ENCODE measurements around the gene MRPL10. TPM values are rescaled to one million over a fixed set of nuclear protein-coding genes. Genes with fewer than 3 reads are reported as not detected.

MRPL10 gene
- total and polyA plus RNA-seq, 2 donors (not counting 3 experiments of a cell fraction or from before 2014, with no cell fraction given), result 43.4 to 84.0 TPM

DNA sequence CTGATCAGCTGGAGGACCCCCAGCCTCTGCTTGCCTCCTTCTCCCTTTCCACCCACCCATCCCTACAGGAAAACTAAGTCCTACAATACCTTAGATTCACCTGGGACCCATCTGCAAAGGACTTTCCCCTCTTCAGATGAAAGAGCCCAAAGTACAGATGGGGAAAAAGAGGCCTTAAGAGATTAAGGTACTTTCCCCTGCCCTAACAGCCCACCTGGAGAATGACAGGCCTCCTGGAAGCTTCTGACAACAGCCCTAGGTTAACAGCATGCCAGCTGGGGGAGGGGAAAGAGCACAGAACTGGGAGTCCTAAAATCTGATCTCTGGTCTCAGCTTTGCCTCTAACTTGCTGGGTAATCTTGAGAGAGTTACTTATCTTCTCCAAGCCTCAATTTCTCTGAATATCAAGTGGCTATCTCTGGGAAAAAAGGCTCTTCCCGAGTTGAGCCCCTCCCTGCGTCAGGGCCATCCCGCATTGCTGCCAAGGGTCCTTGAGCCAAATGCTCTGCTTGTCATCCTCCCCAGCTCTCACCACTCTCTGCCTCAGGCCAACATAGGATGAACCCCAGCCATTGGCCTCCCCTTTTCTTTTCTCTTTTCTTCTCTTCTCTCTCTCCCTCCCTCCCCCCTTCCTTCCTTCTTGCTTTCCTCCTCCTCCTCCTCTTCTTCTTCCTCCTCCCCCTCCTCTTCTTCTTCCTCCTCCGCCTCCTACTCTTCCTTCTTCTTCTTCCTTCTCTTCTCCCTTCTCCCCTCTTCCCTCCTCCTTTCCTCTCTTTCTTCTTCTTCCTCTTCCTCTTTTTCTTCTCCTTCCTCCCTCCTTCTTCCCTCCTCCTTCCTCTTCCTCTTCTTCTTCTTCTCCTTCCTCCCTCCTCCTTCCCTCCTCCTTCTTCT is 42.1 kb upstream of the MRPL10 start:
- H3K36me3 ChIP-seq (ENCODE audit: control insufficient read depth in 2 of 2, extremely low read depth in 1 of 2, insufficient read depth in 2 of 2, low read length in 2 of 2), result no peaks in the 10 kb centered on the region
- H3K9me3 ChIP-seq (replicated peaks; ENCODE audit: control insufficient read depth, insufficient read depth, low read length), result no peaks in the 10 kb centered on the region
- H3K4me1 ChIP-seq (ENCODE audit: control insufficient read depth, extremely low read depth, insufficient read depth, low read length), result no peaks in the 10 kb centered on the region
- TF ChIP-seq EZH2 (IDR thresholded peaks at IDR 0.05; ENCODE audit: borderline replicate concordance, low read depth, low read length, severe bottlenecking) (no peak), JUN (IDR thresholded peaks at IDR 0.05; ENCODE audit: borderline replicate concordance, insufficient read depth, insufficient read length, low read depth) (no peak), POLR2A (IDR thresholded peaks at IDR 0.05; ENCODE audit: low read depth, low read length) (no peak), POLR2AphosphoS5 (IDR thresholded peaks at IDR 0.05; ENCODE audit: insufficient read depth, low read depth, low read length) (no peak), GATA2 (IDR thresholded peaks at IDR 0.05; ENCODE audit: insufficient read depth, insufficient read length, low read depth, low read length) (no peak), MAX (IDR thresholded peaks at IDR 0.05; ENCODE audit: insufficient read depth, insufficient read length) (no peak), FOS (IDR thresholded peaks at IDR 0.05; ENCODE audit: borderline replicate concordance, insufficient read depth, low read length) (no peak), CTCF (IDR thresholded peaks at IDR 0.05; ENCODE audit: extremely low read depth in 1 of 2, insufficient read depth in 1 of 2, low read depth in 1 of 2, low read length in 2 of 2) (no peak), MYC (IDR thresholded peaks at IDR 0.05; ENCODE audit: low read depth, low read length) (no peak)
- CTCF ChIA-PET, result interaction anchor here (0.8 to 1.5 kb wide), 4 partner anchors 16 to 30 kb away, joined by 3 to 4 read pairs (median 4); partner anchors contain the start of gene SP6
- DNase-seq (ENCODE audit: low read depth, low spot score) (no peak), FAIRE-seq (no peak)
- H3K79me2 ChIP-seq (ENCODE audit: control insufficient read depth, insufficient read depth, low read length), result no peaks in the 10 kb centered on the region
- H3K4me2 ChIP-seq (ENCODE audit: insufficient read depth, low read length), result no peak overlapping the region
- BruUV-seq (replicated peaks), result no TSS peak
- H2AFZ ChIP-seq (ENCODE audit: low read depth, low read length), result no peak overlapping the region
- H3K9me1 ChIP-seq (replicated peaks; ENCODE audit: control insufficient read depth, extremely low read depth, insufficient read depth, low read length), result no peaks in the 10 kb centered on the region
- no peak overlapping the region for H3K9ac ChIP-seq (replicated peaks; ENCODE audit: extremely low read depth, insufficient read depth, low read length)
- H3K4me3 ChIP-seq (replicated peaks in 1 of 3; ENCODE audit: insufficient read depth in 1 of 3, low read depth in 1 of 3, low read length in 3 of 3), result no peak overlapping the region
- intact Hi-C loops (cut with micrococcal nuclease) (no loop called here), dilution Hi-C loops (cut with MboI; ENCODE audit: extremely low pct_ligation_motif_present, low sequenced_read_pairs) (no loop called here)
- H3K27me3 ChIP-seq (ENCODE audit: control insufficient read depth in 2 of 2, insufficient read depth in 2 of 2, low read length in 2 of 2), result peaks cover 49 to 56% of the 10 kb centered on the region in 2 experiments
- no peak overlapping the region for H3K27ac ChIP-seq (ENCODE audit: insufficient read depth, low read depth, low read length)
- POLR2A ChIA-PET, result no interaction called here
- no peaks in the 10 kb centered on the region for H4K20me1 ChIP-seq (replicated peaks; ENCODE audit: control insufficient read depth, extremely low read depth, insufficient read depth, low read length)
